Measurements from ENCODE around the gene CFAP221. TPM values are rescaled to one million over a fixed set of nuclear protein-coding genes. Genes with fewer than 3 reads are reported as not detected.

CFAP221 gene
- total RNA-seq, 4 donors from 2014 or later, result 0.25 to 8.6 (median 0.66) TPM; not detected in 1

GRCh38 chr2:119680457-119681202 lies 136.4 kb downstream of the CFAP221 start:
- Histone ChIP-seq H3K4me3 (no peak overlapping the region), H3K4me1 (peaks cover 0 to 37% (median 3%) of the 10 kb centered on the region in 3 donors), H3K27ac (no peak overlapping the region), H3K27me3 (no peaks in the 10 kb centered on the region), H3K9me3 (no peaks in the 10 kb centered on the region), H3K36me3 (peaks cover 0 to 18% of the 10 kb centered on the region in 2 donors)
- 99 to 100% methylated on average over 6 of the region's 13 CpGs for WGBS, 2 donors (ENCODE audit: low coverage in 1 of 2)
- no peak for ATAC-seq
- peak in 1 of 2 donors; percentile 3 for TF ChIP-seq POLR2A (IDR thresholded peaks at IDR 0.05)
- no peak for TF ChIP-seq EP300 (IDR thresholded peaks at IDR 0.05)

DNA sequence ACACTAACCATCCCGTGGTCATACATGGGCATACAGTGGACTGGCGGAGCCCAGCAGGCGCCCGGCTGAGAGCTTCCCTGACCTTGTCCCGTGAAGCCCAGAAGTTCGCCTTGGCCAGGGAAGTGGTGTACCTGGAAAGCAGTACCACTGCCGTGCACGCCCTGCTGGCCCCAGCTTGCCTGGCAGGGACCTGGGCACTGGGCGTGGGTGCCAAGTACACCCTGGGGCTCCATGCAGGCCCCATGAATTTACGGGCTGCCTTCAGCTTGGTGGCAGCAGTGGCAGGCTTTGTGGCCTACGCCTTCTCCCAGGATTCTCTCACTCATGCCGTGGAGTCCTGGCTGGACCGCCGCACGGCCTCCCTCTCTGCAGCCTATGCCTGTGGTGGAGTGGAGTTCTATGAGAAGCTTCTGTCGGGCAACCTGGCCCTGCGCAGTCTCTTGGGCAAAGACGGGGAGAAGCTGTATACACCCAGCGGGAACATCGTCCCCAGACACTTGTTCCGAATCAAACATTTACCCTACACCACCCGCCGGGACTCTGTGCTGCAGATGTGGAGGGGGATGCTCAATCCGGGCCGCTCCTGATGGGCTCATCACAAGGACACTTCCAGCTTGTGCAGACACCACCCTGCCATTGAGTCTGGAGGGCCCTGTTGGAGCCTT lies 137.1 kb downstream of the CFAP221 start:
- H3K27ac ChIP-seq, result no peak overlapping the region
- 100% methylated on average over 1 of the region's 25 CpGs; no CpG with 5 or more reads in 1 of the 2 donors for WGBS, 2 donors (ENCODE audit: low coverage in 1 of 2)
- H3K36me3 ChIP-seq, result peaks cover 0 to 25% of the 10 kb centered on the region in 2 donors
- H3K27me3 ChIP-seq, result no peaks in the 10 kb centered on the region
- ATAC-seq, result no peak
- H3K4me3 ChIP-seq, result no peak overlapping the region
- TF ChIP-seq POLR2A (IDR thresholded peaks at IDR 0.05), result no peak
- TF ChIP-seq, protein P1, sequence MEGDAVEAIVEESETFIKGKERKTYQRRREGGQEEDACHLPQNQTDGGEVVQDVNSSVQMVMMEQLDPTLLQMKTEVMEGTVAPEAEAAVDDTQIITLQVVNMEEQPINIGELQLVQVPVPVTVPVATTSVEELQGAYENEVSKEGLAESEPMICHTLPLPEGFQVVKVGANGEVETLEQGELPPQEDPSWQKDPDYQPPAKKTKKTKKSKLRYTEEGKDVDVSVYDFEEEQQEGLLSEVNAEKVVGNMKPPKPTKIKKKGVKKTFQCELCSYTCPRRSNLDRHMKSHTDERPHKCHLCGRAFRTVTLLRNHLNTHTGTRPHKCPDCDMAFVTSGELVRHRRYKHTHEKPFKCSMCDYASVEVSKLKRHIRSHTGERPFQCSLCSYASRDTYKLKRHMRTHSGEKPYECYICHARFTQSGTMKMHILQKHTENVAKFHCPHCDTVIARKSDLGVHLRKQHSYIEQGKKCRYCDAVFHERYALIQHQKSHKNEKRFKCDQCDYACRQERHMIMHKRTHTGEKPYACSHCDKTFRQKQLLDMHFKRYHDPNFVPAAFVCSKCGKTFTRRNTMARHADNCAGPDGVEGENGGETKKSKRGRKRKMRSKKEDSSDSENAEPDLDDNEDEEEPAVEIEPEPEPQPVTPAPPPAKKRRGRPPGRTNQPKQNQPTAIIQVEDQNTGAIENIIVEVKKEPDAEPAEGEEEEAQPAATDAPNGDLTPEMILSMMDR (IDR thresholded peaks at IDR 0.05), result no peak
- no peak for TF ChIP-seq POLR2AphosphoS5 (IDR thresholded peaks at IDR 0.05)
- no peak for TF ChIP-seq EP300 (IDR thresholded peaks at IDR 0.05)
- H3K4me1 ChIP-seq, result peaks cover 0 to 37% (median 3%) of the 10 kb centered on the region in 3 donors
- no peaks in the 10 kb centered on the region for H3K9me3 ChIP-seq

- peaks cover 0 to 37% (median 3%) of the 10 kb centered on the region in 3 donors for H3K4me1 ChIP-seq
- no peaks in the 10 kb centered on the region for H3K9me3 ChIP-seq
- 57 to 71% methylated on average over 1 to 3 of the region's 4 CpGs for WGBS, 2 donors (ENCODE audit: low coverage in 1 of 2)
- no peak for ATAC-seq
- H3K27ac ChIP-seq, result no peak overlapping the region
- H3K36me3 ChIP-seq, result peaks cover 0 to 30% of the 10 kb centered on the region in 2 donors
- no peak overlapping the region for H3K4me3 ChIP-seq
- TF ChIP-seq, protein P1 (IDR thresholded peaks at IDR 0.05), result no peak
- TF ChIP-seq POLR2A (IDR thresholded peaks at IDR 0.05) (no peak), POLR2AphosphoS5 (IDR thresholded peaks at IDR 0.05) (no peak), EP300 (IDR thresholded peaks at IDR 0.05) (no peak)
- no peaks in the 10 kb centered on the region for H3K27me3 ChIP-seq
These were observed 137.6 kb downstream of the CFAP221 start for GRCh38 chr2:119681868-119682220.

- Histone ChIP-seq H3K9me3 (no peaks in the 10 kb centered on the region), H3K27ac (no peak overlapping the region), H3K4me3 (no peak overlapping the region), H3K4me1 (peaks cover 0 to 37% (median 3%) of the 10 kb centered on the region in 3 donors), H3K27me3 (no peaks in the 10 kb centered on the region), H3K36me3 (peaks cover 0 to 37% of the 10 kb centered on the region in 2 donors)
- no peak for ATAC-seq
- no peak for TF ChIP-seq POLR2A (IDR thresholded peaks at IDR 0.05)
- TF ChIP-seq, protein P1 (IDR thresholded peaks at IDR 0.05), result no peak
- TF ChIP-seq EP300 (IDR thresholded peaks at IDR 0.05), result no peak
- TF ChIP-seq POLR2AphosphoS5 (IDR thresholded peaks at IDR 0.05), result no peak
- WGBS, 2 donors (ENCODE audit: low coverage in 1 of 2), result 84% methylated on average over 7 of the region's 8 CpGs; no CpG with 5 or more reads in 1 of the 2 donors
These were observed 138.3 kb downstream of the CFAP221 start for GRCh38 chr2:119682578-119682977.

- TF ChIP-seq POLR2A (IDR thresholded peaks at IDR 0.05) (no peak), POLR2AphosphoS5 (IDR thresholded peaks at IDR 0.05) (no peak), EP300 (IDR thresholded peaks at IDR 0.05) (no peak)
- TF ChIP-seq, protein P1 (IDR thresholded peaks at IDR 0.05), result no peak
- WGBS, 2 donors (ENCODE audit: low coverage in 1 of 2), result 69% methylated on average over 3 of the region's 7 CpGs; no CpG with 5 or more reads in 1 of the 2 donors
- H3K4me3 ChIP-seq, result no peak overlapping the region
- H3K9me3 ChIP-seq, result no peaks in the 10 kb centered on the region
- ATAC-seq, result no peak
- peaks cover 0 to 44% of the 10 kb centered on the region in 2 donors for H3K36me3 ChIP-seq
- peaks cover 0 to 37% (median 3%) of the 10 kb centered on the region in 3 donors for H3K4me1 ChIP-seq
- peak overlapping the region in 2 of 4 donors; percentile 53 to 54 for H3K27ac ChIP-seq
- H3K27me3 ChIP-seq, result no peaks in the 10 kb centered on the region
These were observed 138.9 kb downstream of the CFAP221 start for GRCh38 chr2:119683074-119683712.

Measured in gastroesophageal sphincter (tissue), 4 donors.